ENCODE data around the gene PRPF31. TPM values are rescaled to one million over a fixed set of nuclear protein-coding genes. Genes with fewer than 3 reads are reported as not detected.

The PRPF31 gene
- total and polyA plus RNA-seq, 2 of the 4 experiments (the other 2 are of a cell fraction) = 65.4 to 66.1 TPM

GRCh38 chr19:54137699-54138488 lies 22.3 kb downstream of the PRPF31 start, which contains the start of gene CNOT3 (continued):
- TF ChIP-seq RCOR1 (IDR thresholded peaks at IDR 0.05; ENCODE audit: insufficient replicate concordance, low read length) = no peak
- no peak for TF ChIP-seq BHLHE40 (IDR thresholded peaks at IDR 0.05; ENCODE audit: low read depth, low read length)
- TF ChIP-seq NFE2L2 (IDR thresholded peaks at IDR 0.05; ENCODE audit: low read depth, low read length) = no peak
- peak; percentile 87 for TF ChIP-seq POLR2A (IDR thresholded peaks at IDR 0.05; ENCODE audit: low read depth, low read length)

- Histone ChIP-seq H2AK5ac (ENCODE audit: low read depth, low read length) (peak overlapping the region; percentile 78), H3K14ac (replicated peaks; ENCODE audit: low read depth, low read length) (no peak overlapping the region; the same call in 1 of the 2 replicates), H3K4me3 (ENCODE audit: insufficient read depth, low read depth, low read length) (peak overlapping the region; percentile 51), H2AK9ac (replicated peaks; ENCODE audit: low read depth, low read length, poor library complexity) (peak overlapping the region; percentile 98), H2BK20ac (ENCODE audit: low read depth, low read length) (no peak overlapping the region), H2BK15ac (ENCODE audit: low read depth, low read length) (no peak overlapping the region), H3K4ac (ENCODE audit: low read depth, low read length) (peak overlapping the region; percentile 61; the same call in 1 of the 2 replicates), H3K9ac (ENCODE audit: low read depth, low read length) (peak overlapping the region; percentile 68), H2BK5ac (ENCODE audit: low read depth, low read length, poor library complexity, severe bottlenecking) (no peak overlapping the region), H3K9me3 (ENCODE audit: control insufficient read depth, insufficient read depth, low read length) (no peaks in the 10 kb centered on the region), H2BK120ac (ENCODE audit: low read depth, low read length) (no peak overlapping the region), H4K8ac (ENCODE audit: low read depth in 2 of 2, low read length in 2 of 2) (no peak overlapping the region), H3K4me1 (ENCODE audit: control insufficient read depth, insufficient read depth, low read length) (peaks cover 10% of the 10 kb centered on the region), H3K56ac (ENCODE audit: extremely low read depth, insufficient read depth, low read length) (no peak overlapping the region), H3K27ac (ENCODE audit: insufficient read depth, low read length) (peak overlapping the region; percentile 71; the same call in 1 of the 2 replicates), H4K20me1 (ENCODE audit: insufficient read depth, low read length) (peaks cover 54% of the 10 kb centered on the region), H2AFZ (replicated peaks; ENCODE audit: low read length, poor library complexity) (no peak overlapping the region), H4K91ac (ENCODE audit: insufficient read depth, low read depth, low read length) (no peak overlapping the region), H3K36me3 (ENCODE audit: control insufficient read depth, insufficient read depth, low read length) (peaks cover 22% of the 10 kb centered on the region), H3K4me2 (ENCODE audit: low read depth, low read length) (peak overlapping the region; percentile 77), H3K27me3 (ENCODE audit: control insufficient read depth, insufficient read depth, low read length) (no peaks in the 10 kb centered on the region), H4K5ac (ENCODE audit: low read depth, low read length) (no peak overlapping the region), H3K23ac (ENCODE audit: low read depth, low read length) (peak overlapping the region; percentile 44), H3K9me1 (ENCODE audit: insufficient read depth, low read length) (peaks cover 16% of the 10 kb centered on the region), H3K18ac (ENCODE audit: low read depth, low read length) (no peak overlapping the region), H3K79me1 (ENCODE audit: low read depth in 1 of 2, low read length in 2 of 2) (peaks cover 9 to 53% of the 10 kb centered on the region in 2 experiments)
- intact Hi-C loops (cut with micrococcal nuclease) = no loop called here
- BruUV-seq (replicated peaks) = no TSS peak
- dilution Hi-C loops (cut with HindIII; ENCODE audit: low sequenced_read_pairs, unreplicated experiment) = no loop called here
- ChIA-PET CTCF (interaction anchor here (1.1 kb wide), 1 partner anchor 72 kb away, joined by 3 read pairs; no protein-coding TSS in a partner anchor), POLR2A (ENCODE audit: unreplicated experiment) (no interaction called here)
- ATAC-seq (ENCODE audit: low read depth) (no peak), DNase-seq (no peak)
- WGBS, 2 experiments (ENCODE audit: extremely low coverage in 2 of 2, insufficient read length in 1 of 2) = 0% methylated on average over 3 of the region's 31 CpGs; no CpG with 5 or more reads in 1 of the 2 experiments
- TF ChIP-seq CHD1 (IDR thresholded peaks at IDR 0.05; ENCODE audit: low read depth, low read length) (no peak), RFX5 (IDR thresholded peaks at IDR 0.05; ENCODE audit: low read depth, low read length) (no peak), SMC3 (IDR thresholded peaks at IDR 0.05; ENCODE audit: low read depth, low read length) (no peak), FOS (IDR thresholded peaks at IDR 0.05; ENCODE audit: low read depth, low read length) (no peak), NFE2L2 (IDR thresholded peaks at IDR 0.05; ENCODE audit: low read depth, low read length) (no peak), RAD21 (IDR thresholded peaks at IDR 0.05; ENCODE audit: low read length) (no peak), USF2 (IDR thresholded peaks at IDR 0.05; ENCODE audit: low read depth, low read length) (no peak), CEBPB (IDR thresholded peaks at IDR 0.05; ENCODE audit: low read depth, low read length) (no peak), MAFK (IDR thresholded peaks at IDR 0.05; ENCODE audit: low read depth, low read length) (no peak), MXI1 (IDR thresholded peaks at IDR 0.05; ENCODE audit: borderline replicate concordance, low read depth, low read length) (no peak), RCOR1 (IDR thresholded peaks at IDR 0.05; ENCODE audit: insufficient replicate concordance, low read length) (no peak)
- in situ Hi-C loops (cut with MboI; ENCODE audit: low sequenced_read_pairs) = loop anchor here (25.0 kb wide), 1 partner anchor 1524 kb away; the partner anchor contains the start of gene U2AF2
Observed at GRCh38 chr19:54138489-54139256, 23.1 kb downstream of the PRPF31 start.
